Right lobe of liver (tissue), 4 donors: ENCODE results near the gene ZFAND3.
"Not testable (repeated sequence)": the region's sequence is repeated elsewhere in the genome, so short reads cannot be mapped to it uniquely, and the experiment has no call there.

Experiments
- POLR2A ChIP-seq: fragments of 450-650 bp; IDR thresholded peaks from one replicate; pipeline ENCODE4 v1.6.1; 2017; ENCODE audit warnings: antibody characterized with exemption, mild to moderate bottlenecking
- TF ChIP-seq, protein P1 (sequence below), 4 donors: fragments of 200-600 bp in 3 of 4; fragments of 450-650 bp in 1 of 4; IDR thresholded peaks; one replicate each; pipeline versions ENCODE4 v1.5.1 to v1.8.0; 2016 to 2022; ENCODE audit warnings: antibody characterized with exemption in 4 of 4, mild to moderate bottlenecking in 2 of 4
- donor health status: DM: no; HTN: no; CAD: no.
- donor health status: DM: no; HTN: no; CAD: no.
- donor health status: DM: no; HTN: yes; CAD: no.

DNA sequence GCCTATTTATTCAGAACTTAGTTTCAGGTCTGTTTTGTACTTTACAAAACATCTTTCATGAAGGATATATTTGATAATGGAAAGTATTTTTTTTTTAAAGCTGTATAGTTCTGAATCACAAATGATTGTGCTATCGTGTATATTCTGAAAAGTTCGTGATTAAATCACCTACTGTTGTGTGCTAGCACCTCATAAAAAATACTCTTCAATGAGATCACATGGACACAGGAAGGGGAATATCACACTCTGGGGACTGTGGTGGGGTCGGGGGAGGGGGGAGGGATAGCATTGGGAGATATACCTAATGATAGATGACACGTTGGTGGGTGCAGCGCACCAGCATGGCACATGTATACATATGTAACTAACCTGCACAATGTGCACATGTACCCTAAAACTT is 61.1 kb downstream of the ZFAND3 start:
- TF ChIP-seq, protein P1, sequence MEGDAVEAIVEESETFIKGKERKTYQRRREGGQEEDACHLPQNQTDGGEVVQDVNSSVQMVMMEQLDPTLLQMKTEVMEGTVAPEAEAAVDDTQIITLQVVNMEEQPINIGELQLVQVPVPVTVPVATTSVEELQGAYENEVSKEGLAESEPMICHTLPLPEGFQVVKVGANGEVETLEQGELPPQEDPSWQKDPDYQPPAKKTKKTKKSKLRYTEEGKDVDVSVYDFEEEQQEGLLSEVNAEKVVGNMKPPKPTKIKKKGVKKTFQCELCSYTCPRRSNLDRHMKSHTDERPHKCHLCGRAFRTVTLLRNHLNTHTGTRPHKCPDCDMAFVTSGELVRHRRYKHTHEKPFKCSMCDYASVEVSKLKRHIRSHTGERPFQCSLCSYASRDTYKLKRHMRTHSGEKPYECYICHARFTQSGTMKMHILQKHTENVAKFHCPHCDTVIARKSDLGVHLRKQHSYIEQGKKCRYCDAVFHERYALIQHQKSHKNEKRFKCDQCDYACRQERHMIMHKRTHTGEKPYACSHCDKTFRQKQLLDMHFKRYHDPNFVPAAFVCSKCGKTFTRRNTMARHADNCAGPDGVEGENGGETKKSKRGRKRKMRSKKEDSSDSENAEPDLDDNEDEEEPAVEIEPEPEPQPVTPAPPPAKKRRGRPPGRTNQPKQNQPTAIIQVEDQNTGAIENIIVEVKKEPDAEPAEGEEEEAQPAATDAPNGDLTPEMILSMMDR (IDR thresholded peaks at IDR 0.05): not testable (repeated sequence)
- not testable (repeated sequence) for TF ChIP-seq POLR2A
